ENCODE measurements around the gene ACBD4. TPM values are rescaled to one million over a fixed set of nuclear protein-coding genes. Genes with fewer than 3 reads are reported as not detected.
A peak's percentile ranks its signal among the peaks of the same experiment; 100 is the strongest.

The ACBD4 gene
- polyA plus RNA-seq, 1 of the 3 experiments (the other 2 are of a cell fraction), result 15.8 TPM

- no peak; the same call in 1 of the 2 replicates for TF ChIP-seq RCOR1 (IDR thresholded peaks at IDR 0.05; ENCODE audit: low read length)
- TF ChIP-seq YY1 (IDR thresholded peaks at IDR 0.05; ENCODE audit: low read depth), result peak; percentile 68
- no peak for TF ChIP-seq EZH2phosphoT487 (IDR thresholded peaks at IDR 0.05; ENCODE audit: borderline replicate concordance, low read depth)
- peak; percentile 62 for TF ChIP-seq TCF12 (IDR thresholded peaks at IDR 0.05)
- TF ChIP-seq TEAD4 (IDR thresholded peaks at IDR 0.05; ENCODE audit: borderline replicate concordance, insufficient read depth), result peak; percentile 63; the same call in 1 of the 2 replicates
- TF ChIP-seq GABPA (IDR thresholded peaks at IDR 0.05; ENCODE audit: low read depth), result peak; percentile 69
- TF ChIP-seq USF2 (IDR thresholded peaks at IDR 0.05; ENCODE audit: borderline replicate concordance, low read depth, low read length), result no peak
- TF ChIP-seq POLR2AphosphoS5 (IDR thresholded peaks at IDR 0.05; ENCODE audit: low read depth, low read length), result 0 out of 2 replicates have a peak, but pooled peaks have one; percentile 48
- TF ChIP-seq JUND (IDR thresholded peaks at IDR 0.05), result no peak
- TF ChIP-seq FOXM1 (IDR thresholded peaks at IDR 0.05; ENCODE audit: low read depth), result no peak
- peak; percentile 88; the same call in 1 of the 2 replicates for TF ChIP-seq MAX (IDR thresholded peaks at IDR 0.05; ENCODE audit: low read depth)
- peak; percentile 6; the same call in 1 of the 2 replicates for TF ChIP-seq RAD21 (IDR thresholded peaks at IDR 0.05; ENCODE audit: low read length)
- TF ChIP-seq ELF1 (IDR thresholded peaks at IDR 0.05), result peak; percentile 62; the same call in 1 of the 2 replicates
- TF ChIP-seq GATA2 (CRISPR knock-in tag; IDR thresholded peaks at IDR 0.05), result no peak
Observed at GRCh38 chr17:45172541-45173286, 37.2 kb downstream of the ACBD4 start (continued).

- ChIA-PET POLR2A (no interaction called here), CTCF (interaction anchor here (1.2 to 1.8 kb wide), 3 partner anchors 15 to 41 kb away, joined by 4 to 13 read pairs (median 5); partner anchors contain the start of gene HEXIM2)
- H3K4me3 ChIP-seq (ENCODE audit: low read depth in 2 of 2, low read length in 1 of 2), result no peak overlapping the region
- WGBS (ENCODE audit: low lambda C conversion rate), result 90% methylated on average over 3 of the region's 3 CpGs
- no peaks in the 10 kb centered on the region for H3K27me3 ChIP-seq (ENCODE audit: insufficient read depth)
- no peaks in the 10 kb centered on the region for H4K20me1 ChIP-seq (ENCODE audit: insufficient read depth)
- no peak overlapping the region for H3K27ac ChIP-seq (ENCODE audit: low read depth in 2 of 2, low read length in 1 of 2)
- H3K4me1 ChIP-seq (ENCODE audit: control insufficient read depth in 1 of 2, insufficient read depth in 2 of 2, low read depth in 1 of 2, low read length in 1 of 2), result peaks cover 25 to 35% of the 10 kb centered on the region in 2 experiments; a peak in 3 of 4 replicates
- TF ChIP-seq ELF1 (IDR thresholded peaks at IDR 0.05), result no peak
- no peak for TF ChIP-seq YY1 (IDR thresholded peaks at IDR 0.05; ENCODE audit: low read depth)
- TF ChIP-seq RFX5 (IDR thresholded peaks at IDR 0.05; ENCODE audit: low read length), result no peak
- TF ChIP-seq JUND (IDR thresholded peaks at IDR 0.05), result no peak
- TF ChIP-seq FOXM1 (IDR thresholded peaks at IDR 0.05; ENCODE audit: low read depth), result no peak
- no peak for TF ChIP-seq TAF1 (IDR thresholded peaks at IDR 0.05; ENCODE audit: borderline replicate concordance, low read depth, low read length)
- TF ChIP-seq NRF1 (IDR thresholded peaks at IDR 0.05; ENCODE audit: low read depth, low read length), result no peak
- TF ChIP-seq TEAD4 (IDR thresholded peaks at IDR 0.05; ENCODE audit: borderline replicate concordance, insufficient read depth), result no peak
- no peak for TF ChIP-seq RCOR1 (IDR thresholded peaks at IDR 0.05; ENCODE audit: low read length)
- no peak for TF ChIP-seq POLR2AphosphoS5 (IDR thresholded peaks at IDR 0.05; ENCODE audit: low read depth, low read length)
- TF ChIP-seq USF1 (IDR thresholded peaks at IDR 0.05; ENCODE audit: borderline replicate concordance, low read depth), result no peak
- TF ChIP-seq PBX3 (IDR thresholded peaks at IDR 0.05), result no peak
- TF ChIP-seq REST (IDR thresholded peaks at IDR 0.05; ENCODE audit: low read depth, low read length), result no peak
- no peak for TF ChIP-seq USF2 (IDR thresholded peaks at IDR 0.05; ENCODE audit: borderline replicate concordance, low read depth, low read length)
- no peak for TF ChIP-seq MEF2A (IDR thresholded peaks at IDR 0.05; ENCODE audit: borderline replicate concordance, low read depth)
- H3K4me2 ChIP-seq, result no peak overlapping the region
- no peaks in the 10 kb centered on the region for H3K9me3 ChIP-seq
- H3K9me2 ChIP-seq, result no peaks in the 10 kb centered on the region
- no peaks in the 10 kb centered on the region for H3K36me3 ChIP-seq (replicated peaks in 1 of 2; ENCODE audit: control insufficient read depth in 1 of 2, insufficient read depth in 2 of 2, low read length in 1 of 2)
- no peak overlapping the region for H3K9ac ChIP-seq
- H3K79me2 ChIP-seq (ENCODE audit: insufficient read depth), result no peaks in the 10 kb centered on the region
- no peak overlapping the region for H2AFZ ChIP-seq (ENCODE audit: low read depth)
- no peak for DNase-seq
- peaks cover 21% of the 10 kb centered on the region for H3F3A ChIP-seq (replicated peaks; ENCODE audit: insufficient read depth)
Observed at GRCh38 chr17:45175759-45176115, 40.2 kb downstream of the ACBD4 start.

Data from SK-N-SH (cell line).